K562 (cell line): ENCODE results near the gene STK36.

Experiments used
- CBFA2T3 ChIP-seq: fragments of 450-650 bp; IDR thresholded peaks from 2 replicates; pipeline ENCODE4 v1.6.1; 2017
- CTCF ChIP-seq, 3 experiments: IDR thresholded peaks in 2 of 3; conservative IDR thresholded peaks in 1 of 3; 2 replicates each; pipeline ENCODE4 v1.5.1; 2011 to 2012; ENCODE audit warnings: low read length in 3 of 3, mild to moderate bottlenecking in 3 of 3, control low read depth in 2 of 3, improper control_type of control experiment in 1 of 3, inconsistent platforms in 1 of 3, low read depth in 1 of 3, mixed read lengths in 1 of 3, moderate library complexity in 1 of 3; ENCODE audit not compliant: insufficient read depth in 2 of 3
- ETS1 ChIP-seq: conservative IDR thresholded peaks from 2 replicates; pipeline ENCODE4 v1.6.1; 2011; ENCODE audit warnings: low read depth, mild to moderate bottlenecking, low read length; ENCODE audit not compliant: control insufficient read depth
- MXI1 ChIP-seq: IDR thresholded peaks from 2 replicates; pipeline ENCODE4 v1.6.1; 2011; ENCODE audit warnings: low read depth, mild to moderate bottlenecking, improper control_type of control experiment, low read length
- NCOA2 ChIP-seq, 2 experiments: fragments of 450-650 bp; IDR thresholded peaks; 2 replicates each; pipeline ENCODE4 v1.6.1; 2018; ENCODE audit warnings: mild to moderate bottlenecking in 2 of 2, moderate library complexity in 1 of 2; ENCODE audit not compliant: partially characterized antibody in 2 of 2
- POLR2A ChIP-seq: fragments of 450-650 bp; conservative IDR thresholded peaks from 2 replicates; pipeline ENCODE4 v1.6.1; 2016
- REST ChIP-seq, 2 experiments: fragments of 450-650 bp; formaldehyde crosslinking in 1 of 2; IDR thresholded peaks; 2 replicates each; pipeline versions ENCODE4 v1.4.0 to v1.6.1; 2014 to 2020; ENCODE audit warnings: mild to moderate bottlenecking in 2 of 2, borderline replicate concordance in 1 of 2, low read depth in 1 of 2
- SMARCA4 ChIP-seq: fragments of 450-650 bp; IDR thresholded peaks from 2 replicates; pipeline ENCODE4 v1.6.1; 2016
- SP1 ChIP-seq: sonication (generic); formaldehyde crosslinking; IDR thresholded peaks from 2 replicates; pipeline ENCODE4 v1.8.1; 2022; ENCODE audit warnings: mild to moderate bottlenecking, missing genetic modification reagents
- ZBTB11 ChIP-seq, 3 experiments: fragments of 200-800 bp in 1 of 3; fragments of 250-450 bp in 1 of 3; fragments of 450-650 bp in 1 of 3; sonication (Bioruptor Pico) in 1 of 3; sonication (Bioruptor generic) in 1 of 3; formaldehyde crosslinking in 1 of 3; IDR thresholded peaks; 2 replicates each; pipeline versions ENCODE4 v1.6.1 to v1.8.0; 2016 to 2022; ENCODE audit warnings: mild to moderate bottlenecking in 2 of 3, missing genetic modification characterization in 2 of 3, missing compliant biosample characterization in 1 of 3, moderate library complexity in 1 of 3
- ZBTB7A ChIP-seq: IDR thresholded peaks from 2 replicates; pipeline ENCODE4 v1.6.1; 2011; ENCODE audit warnings: low read depth, mild to moderate bottlenecking, low read length, moderate library complexity, borderline replicate concordance; ENCODE audit not compliant: control insufficient read depth
- ZNF12 ChIP-seq: sonication (generic); formaldehyde crosslinking; IDR thresholded peaks from 2 replicates; pipeline ENCODE4 v1.4.0; 2020; ENCODE audit warnings: mild to moderate bottlenecking, missing genetic modification reagents
- ZNF174 ChIP-seq: fragments of 250-450 bp; sonication (Bioruptor Pico); IDR thresholded peaks from 2 replicates; pipeline ENCODE4 v1.4.0; 2020; ENCODE audit warnings: mild to moderate bottlenecking
- ZNF280B ChIP-seq: fragments of 250-450 bp; sonication (Bioruptor Pico); IDR thresholded peaks from 2 replicates; pipeline ENCODE4 v1.5.1; 2021; ENCODE audit warnings: mild to moderate bottlenecking

- TF ChIP-seq CBFA2T3 (no peak), CTCF (IDR thresholded peaks at IDR 0.05 in 2 of 3, conservative IDR thresholded peaks at IDR 0.05 in 1 of 3; ENCODE audit: insufficient read depth in 2 of 3, low read depth in 1 of 3, low read length in 3 of 3) (no peak), POLR2A (no peak), ZNF280B (CRISPR knock-in tag) (no peak), ZNF12 (CRISPR knock-in tag) (no peak), MXI1 (no peak), ZNF174 (CRISPR knock-in tag) (no peak), REST (IDR thresholded peaks at IDR 0.05; ENCODE audit: borderline replicate concordance) (no peak), REST (CRISPR knock-in tag; IDR thresholded peaks at IDR 0.05; ENCODE audit: low read depth) (no peak), SMARCA4 (no peak), ZBTB11 (CRISPR knock-in tag; IDR thresholded peaks at IDR 0.05) (no peak), ETS1 (no peak), NCOA2 (IDR thresholded peaks at IDR 0.05; ENCODE audit: partially characterized antibody in 2 of 2) (no peak), ZBTB7A (no peak), SP1 (CRISPR knock-in tag) (no peak)
These were observed 711 bp upstream of the STK36 start for GRCh38 chr2:218671097-218671653.
